ENCODE measurements around the gene KRT15. TPM values are rescaled to one million over a fixed set of nuclear protein-coding genes. Genes with fewer than 3 reads are reported as not detected.
"Not testable (repeated sequence)": the region's sequence is repeated elsewhere in the genome, so short reads cannot be mapped to it uniquely, and the experiment has no call there.

The KRT15 gene
- total RNA-seq, 2 experiments from 2014 or later, result not detected

DNA sequence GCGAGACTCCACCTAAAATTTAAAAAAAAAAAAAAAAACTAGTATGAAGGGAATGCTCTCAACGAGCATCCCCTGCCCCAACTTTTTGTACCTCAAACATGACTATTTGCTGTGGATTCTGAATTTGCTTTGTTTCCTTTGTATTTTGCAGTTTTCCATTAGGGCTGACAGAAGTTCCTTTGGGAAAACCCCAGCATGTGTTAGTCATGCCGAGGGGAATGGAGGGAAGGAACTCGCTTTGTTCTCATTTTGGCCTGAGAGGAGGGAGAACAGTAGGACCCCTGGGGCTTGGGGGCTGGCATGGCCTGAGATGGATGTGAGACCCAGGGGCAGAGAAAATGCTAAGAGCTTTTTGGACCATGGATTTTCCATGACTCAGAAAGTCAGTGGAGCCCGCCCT lies 32.7 kb upstream of the KRT15 start:
- ChIA-PET POLR2A (no interaction called here), CTCF (interaction anchor here (1.1 to 4.0 kb wide), 4 partner anchors 8 to 111 kb away, joined by 3 to 18 read pairs (median 8); no protein-coding TSS in a partner anchor)
- peaks cover 2% of the 10 kb centered on the region for H3K27me3 Mint-ChIP-seq
- H3K4me3 Mint-ChIP-seq, result no peak overlapping the region
- no peaks in the 10 kb centered on the region for H3K36me3 Mint-ChIP-seq (ENCODE audit: low read depth)
- peaks cover 7% of the 10 kb centered on the region for H3K9me3 Mint-ChIP-seq
- H3K27ac Mint-ChIP-seq, result no peak overlapping the region
- no peak for DNase-seq
- peaks cover 19% of the 10 kb centered on the region for H3K4me1 Mint-ChIP-seq

DNA sequence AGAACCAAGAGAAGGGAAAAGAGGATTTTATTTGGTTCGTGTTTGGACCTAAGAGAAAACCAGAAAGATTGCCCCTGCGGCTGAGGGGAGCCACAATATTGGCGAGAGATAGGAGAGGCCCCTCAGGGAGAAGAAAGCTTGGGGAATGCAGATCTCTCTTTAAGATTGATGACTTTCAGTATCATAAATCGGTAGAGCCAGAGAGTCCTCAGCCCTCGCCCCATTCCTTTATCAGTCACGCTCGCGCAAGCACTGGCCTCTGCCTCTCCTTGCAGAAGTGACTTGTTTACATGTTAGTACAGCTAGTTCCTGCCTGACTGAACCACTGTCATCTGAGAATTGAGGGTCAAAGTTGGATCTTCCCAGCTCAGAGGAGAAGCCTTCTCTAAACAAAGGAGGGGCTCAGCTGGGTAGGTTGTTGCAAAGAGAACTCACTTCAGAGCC lies 30.9 kb upstream of the KRT15 start:
- Mint-ChIP-seq H3K9me3 (peaks cover 7% of the 10 kb centered on the region), H3K36me3 (ENCODE audit: low read depth) (no peaks in the 10 kb centered on the region), H3K4me3 (no peak overlapping the region), H3K27ac (no peak overlapping the region), H3K27me3 (peaks cover 2% of the 10 kb centered on the region), H3K4me1 (peaks cover 19% of the 10 kb centered on the region)
- no peak for DNase-seq
- CTCF ChIA-PET, result interaction anchor here (0.6 to 4.3 kb wide), 48 partner anchors 9 to 939 kb away, joined by 3 to 52 read pairs (median 6); partner anchors contain the start of genes KRT15 and KRT33B
- POLR2A ChIA-PET, result no interaction called here

DNA sequence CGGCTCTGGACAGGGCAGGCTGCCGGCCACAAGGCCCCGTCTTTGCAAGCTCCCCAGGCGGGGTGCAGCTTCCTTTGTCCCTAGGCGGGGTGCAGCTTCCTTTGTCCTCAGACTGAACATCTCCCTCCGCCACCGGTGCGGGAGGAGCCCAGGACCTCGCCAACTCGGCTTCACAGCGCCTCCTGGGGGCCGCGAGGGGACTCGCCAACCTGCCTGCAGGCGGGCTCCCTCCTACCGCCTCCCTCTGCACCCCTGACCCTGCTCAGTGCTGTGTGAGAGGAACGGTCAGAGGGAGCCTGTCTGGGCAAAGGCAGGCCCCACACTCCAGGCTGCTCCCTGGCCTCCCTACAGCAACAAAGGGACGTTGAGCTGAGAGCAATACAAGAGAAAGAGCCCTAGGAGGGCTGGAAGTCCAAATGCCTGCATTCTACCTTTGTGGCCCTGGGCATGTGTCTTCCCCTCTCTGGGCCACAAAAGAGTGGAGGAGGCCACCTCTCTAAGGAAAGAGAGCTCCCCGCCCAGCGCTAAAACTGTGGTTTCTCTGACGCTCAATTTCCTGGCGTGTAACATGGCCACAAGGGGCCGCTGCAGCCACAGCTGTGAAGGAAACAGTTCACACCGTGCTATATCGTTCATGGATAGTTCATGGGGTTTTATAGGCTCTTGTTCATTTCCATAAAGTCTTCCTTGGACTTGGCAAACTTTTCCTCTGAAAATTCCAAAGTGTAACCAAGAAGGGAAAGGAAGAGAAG lies 30.3 kb upstream of the KRT15 start:
- peak; percentile 89 for DNase-seq
- Mint-ChIP-seq H3K36me3 (ENCODE audit: low read depth) (no peaks in the 10 kb centered on the region), H3K4me1 (peaks cover 19% of the 10 kb centered on the region), H3K9me3 (peaks cover 7% of the 10 kb centered on the region), H3K27ac (peak overlapping the region; percentile 80), H3K4me3 (peak overlapping the region; percentile 25), H3K27me3 (peaks cover 2% of the 10 kb centered on the region)
- ChIA-PET POLR2A (no interaction called here), CTCF (interaction anchor here (0.6 to 4.3 kb wide), 61 partner anchors 9 to 986 kb away, joined by 3 to 52 read pairs (median 5); partner anchors contain the start of genes KRT15 and KRT33B)

DNA sequence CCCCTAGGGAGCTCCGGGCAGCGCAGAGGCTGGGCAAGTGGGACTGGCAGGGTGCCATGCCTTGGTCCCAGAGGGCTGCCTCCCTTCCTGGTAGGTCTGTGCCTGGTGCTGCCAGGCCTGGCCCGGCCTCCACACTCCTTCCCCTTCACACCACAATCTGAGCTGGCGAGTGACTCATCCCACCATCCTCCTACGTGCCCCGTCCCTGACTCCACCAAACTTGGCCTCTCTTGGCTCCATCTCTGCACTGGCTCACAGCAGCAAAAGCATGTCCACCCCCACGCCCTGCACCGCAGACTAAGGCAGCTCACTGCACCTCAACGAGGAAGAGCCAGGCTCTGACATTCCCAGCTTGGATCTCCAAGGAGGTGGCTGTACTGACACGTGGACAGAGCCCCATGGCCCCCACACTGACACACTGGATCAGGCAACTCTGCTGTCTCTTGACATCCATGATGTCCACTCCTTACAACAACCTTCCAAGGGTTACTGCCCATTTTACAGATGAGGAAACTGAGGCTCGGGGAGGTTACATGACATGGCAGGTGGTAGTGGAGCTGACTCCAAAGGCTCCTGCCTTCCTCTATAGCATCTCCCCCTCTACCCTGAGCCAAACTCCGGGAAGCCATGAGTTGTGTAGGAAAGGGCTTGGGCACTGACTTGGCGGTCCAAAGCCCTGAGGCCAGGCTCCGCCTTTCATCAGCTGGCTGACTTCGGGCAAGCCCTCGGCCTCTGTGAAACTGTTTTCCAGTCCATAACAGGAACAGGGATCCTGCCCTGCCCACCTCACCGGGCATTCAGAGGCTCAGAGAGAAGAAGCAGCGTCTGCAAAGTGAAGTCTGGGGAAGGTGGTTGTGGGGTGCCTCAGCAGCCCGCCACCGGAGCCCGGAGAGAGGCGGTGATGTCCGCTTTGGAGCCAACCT lies 29.5 kb upstream of the KRT15 start:
- CTCF ChIA-PET, result interaction anchor here (0.6 to 4.3 kb wide), 50 partner anchors 8 to 985 kb away, joined by 3 to 52 read pairs (median 5); partner anchors contain the start of genes KRT15 and KRT33B
- H3K27ac Mint-ChIP-seq, result peak overlapping the region; percentile 80

DNA sequence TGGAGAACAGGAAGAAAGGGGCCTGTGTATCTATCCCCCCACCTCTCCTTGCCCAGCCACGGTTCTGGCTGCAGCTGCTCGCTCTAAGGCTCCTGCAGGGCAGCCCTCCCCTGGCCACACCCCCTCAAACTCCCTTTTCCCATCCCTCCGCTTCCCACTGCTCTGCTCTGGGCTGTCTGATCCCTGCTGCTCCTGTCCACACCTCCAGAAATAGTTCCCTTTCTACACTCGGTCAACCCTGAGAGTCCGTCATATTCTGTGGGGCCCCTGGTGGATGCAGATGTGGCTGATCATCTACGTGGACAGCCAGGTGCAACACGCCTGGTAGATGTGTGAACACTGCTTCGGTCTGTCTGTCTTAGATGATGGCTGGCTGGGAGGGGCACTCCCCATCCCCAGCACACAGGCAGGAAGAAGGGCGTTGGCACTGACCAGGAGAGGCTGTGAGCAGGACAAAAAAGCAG lies 28.7 kb upstream of the KRT15 start:
- peaks cover 7% of the 10 kb centered on the region for H3K9me3 Mint-ChIP-seq
- H3K4me3 Mint-ChIP-seq, result no peak overlapping the region
- H3K36me3 Mint-ChIP-seq (ENCODE audit: low read depth), result no peaks in the 10 kb centered on the region
- DNase-seq, result no peak
- peaks cover 19% of the 10 kb centered on the region for H3K4me1 Mint-ChIP-seq
- CTCF ChIA-PET, result interaction anchor here (1.4 to 4.3 kb wide), 8 partner anchors 11 to 637 kb away, joined by 3 to 52 read pairs (median 24); no protein-coding TSS in a partner anchor
- H3K27ac Mint-ChIP-seq, result no peak overlapping the region
- peaks cover 3% of the 10 kb centered on the region for H3K27me3 Mint-ChIP-seq
- POLR2A ChIA-PET, result no interaction called here

More for the DNA sequence above, 29.5 kb upstream of the KRT15 start:
- no peaks in the 10 kb centered on the region for H3K27me3 Mint-ChIP-seq
- DNase-seq, result no peak
- H3K36me3 Mint-ChIP-seq (ENCODE audit: low read depth), result no peaks in the 10 kb centered on the region
- peaks cover 7% of the 10 kb centered on the region for H3K9me3 Mint-ChIP-seq
- POLR2A ChIA-PET, result no interaction called here
- no peak overlapping the region for H3K4me3 Mint-ChIP-seq
- peaks cover 19% of the 10 kb centered on the region for H3K4me1 Mint-ChIP-seq

DNA sequence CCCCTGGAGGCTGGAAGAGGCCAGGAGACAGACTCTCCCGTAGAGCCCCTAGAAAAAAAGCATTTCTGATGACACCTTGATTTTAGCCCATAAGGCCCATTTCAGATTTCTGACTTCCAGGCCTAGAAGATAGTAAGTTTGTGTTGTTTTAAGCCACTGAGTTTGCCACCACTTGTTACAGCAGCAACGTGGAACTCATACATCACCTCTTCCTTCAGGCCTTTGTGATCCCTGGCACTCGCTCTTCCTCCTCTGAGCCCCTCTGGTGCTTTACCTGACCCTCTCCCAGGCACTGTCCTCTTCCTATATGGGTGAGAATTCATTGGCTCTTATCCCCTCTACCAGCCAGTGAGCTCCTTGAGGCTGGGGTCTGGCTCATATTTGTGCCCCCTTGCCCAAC lies 28.1 kb upstream of the KRT15 start:
- DNase-seq, result no peak
- CTCF ChIA-PET, result interaction anchor here (1.4 to 4.3 kb wide), 3 partner anchors 10 to 19 kb away, joined by 3 to 30 read pairs (median 5); no protein-coding TSS in a partner anchor
- Mint-ChIP-seq H3K27me3 (peaks cover 5% of the 10 kb centered on the region), H3K4me3 (no peak overlapping the region), H3K9me3 (peaks cover 7% of the 10 kb centered on the region), H3K4me1 (peaks cover 19% of the 10 kb centered on the region), H3K27ac (no peak overlapping the region), H3K36me3 (ENCODE audit: low read depth) (no peaks in the 10 kb centered on the region)
- POLR2A ChIA-PET, result no interaction called here

DNA sequence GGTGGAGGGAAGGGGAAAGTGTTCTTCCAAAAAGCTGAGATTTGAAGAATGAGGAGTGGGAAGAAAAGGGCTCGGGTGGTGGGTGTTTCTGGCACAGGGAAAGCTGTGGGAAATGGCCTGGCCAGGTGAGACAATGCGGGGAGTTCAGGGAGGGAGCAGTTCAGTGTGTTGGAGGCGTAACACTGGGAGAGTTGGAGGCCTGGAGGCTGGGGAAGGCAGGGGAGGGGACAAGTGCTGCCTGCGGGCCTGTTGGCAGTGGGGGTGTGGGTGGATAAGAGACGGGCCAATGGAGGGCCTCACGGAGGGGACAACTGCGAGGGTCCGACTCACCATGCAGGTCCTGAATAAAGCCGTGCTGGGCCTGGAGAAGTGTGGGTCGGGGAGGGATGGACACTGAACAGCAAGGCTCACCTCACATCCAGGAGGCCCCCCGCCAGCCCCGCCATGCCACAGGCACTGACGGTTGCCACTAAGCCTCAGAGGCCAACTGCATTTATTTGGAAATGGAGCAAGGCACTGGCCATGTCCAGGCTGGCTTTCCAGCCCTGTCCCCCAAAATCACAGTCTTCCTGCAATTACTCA lies 27.2 kb upstream of the KRT15 start:
- no peak for DNase-seq
- POLR2A ChIA-PET, result no interaction called here
- Mint-ChIP-seq H3K27ac (no peak overlapping the region), H3K36me3 (ENCODE audit: low read depth) (no peaks in the 10 kb centered on the region), H3K4me1 (peaks cover 19% of the 10 kb centered on the region), H3K4me3 (no peak overlapping the region), H3K9me3 (peaks cover 7% of the 10 kb centered on the region), H3K27me3 (peaks cover 5% of the 10 kb centered on the region)
- CTCF ChIA-PET, result interaction anchor here (1.3 to 1.4 kb wide), 2 partner anchors 12 to 120 kb away, joined by 5 to 6 read pairs; no protein-coding TSS in a partner anchor

DNA sequence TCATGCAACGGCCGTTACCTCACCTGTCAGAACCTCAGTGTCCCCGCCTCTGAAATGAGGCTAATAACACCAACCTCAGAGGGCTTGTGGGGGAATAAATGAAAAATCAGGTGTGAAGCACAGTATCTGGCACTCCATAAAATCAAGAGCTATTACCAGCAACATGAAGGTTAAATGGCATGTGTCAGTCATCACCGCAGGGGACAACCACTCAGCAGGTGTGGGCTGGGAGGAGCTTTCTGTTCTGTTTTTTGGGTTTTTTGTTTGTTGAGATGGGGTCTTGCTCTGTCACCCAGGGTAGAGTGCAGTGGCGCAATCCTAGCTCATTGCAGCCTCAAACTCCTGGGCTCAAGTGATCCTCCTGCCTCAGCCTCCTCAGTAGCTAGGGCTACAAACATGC lies 26.2 kb upstream of the KRT15 start:
- no peak overlapping the region for H3K27ac Mint-ChIP-seq
- H3K9me3 Mint-ChIP-seq, result peaks cover 7% of the 10 kb centered on the region
- ChIA-PET CTCF (interaction anchor here (0.8 to 1.3 kb wide), 2 partner anchors 10 to 121 kb away, joined by 4 to 6 read pairs; no protein-coding TSS in a partner anchor), POLR2A (interaction anchor here (0.5 to 0.7 kb wide), 2 partner anchors 14 to 624 kb away, joined by 3 read pairs; no protein-coding TSS in a partner anchor)
- H3K4me3 Mint-ChIP-seq, result no peak overlapping the region
- DNase-seq, result no peak
- H3K4me1 Mint-ChIP-seq, result peaks cover 19% of the 10 kb centered on the region
- H3K27me3 Mint-ChIP-seq, result peaks cover 5% of the 10 kb centered on the region
- no peaks in the 10 kb centered on the region for H3K36me3 Mint-ChIP-seq (ENCODE audit: low read depth)

DNA sequence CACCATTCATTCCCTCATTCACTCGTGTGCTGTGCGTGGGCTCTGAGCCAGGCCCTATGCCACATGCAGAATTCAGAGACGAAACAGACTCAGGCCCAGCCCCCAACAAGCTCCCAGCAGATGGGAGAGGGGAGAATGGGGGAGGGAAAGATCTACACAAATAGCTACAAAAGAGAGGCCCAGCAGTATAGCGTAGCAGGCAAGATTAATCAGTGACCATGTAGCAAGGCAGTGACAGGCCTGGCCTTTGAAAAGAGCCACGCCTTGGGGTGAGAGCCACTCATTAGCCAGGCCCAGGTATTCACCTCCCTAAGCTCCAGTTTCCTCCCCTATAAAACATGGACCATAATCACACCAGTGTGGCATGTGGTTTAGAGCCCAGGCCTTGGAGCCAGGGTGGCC lies 25.8 kb upstream of the KRT15 start:
- H3K36me3 Mint-ChIP-seq (ENCODE audit: low read depth), result no peaks in the 10 kb centered on the region
- peaks cover 18% of the 10 kb centered on the region for H3K4me1 Mint-ChIP-seq
- ChIA-PET POLR2A (no interaction called here), CTCF (interaction anchor here (0.8 to 1.3 kb wide), 2 partner anchors 10 to 121 kb away, joined by 4 to 6 read pairs; no protein-coding TSS in a partner anchor)
- H3K9me3 Mint-ChIP-seq, result peaks cover 7% of the 10 kb centered on the region
- no peak overlapping the region for H3K4me3 Mint-ChIP-seq
- H3K27me3 Mint-ChIP-seq, result peaks cover 5% of the 10 kb centered on the region
- H3K27ac Mint-ChIP-seq, result no peak overlapping the region
- DNase-seq, result no peak

DNA sequence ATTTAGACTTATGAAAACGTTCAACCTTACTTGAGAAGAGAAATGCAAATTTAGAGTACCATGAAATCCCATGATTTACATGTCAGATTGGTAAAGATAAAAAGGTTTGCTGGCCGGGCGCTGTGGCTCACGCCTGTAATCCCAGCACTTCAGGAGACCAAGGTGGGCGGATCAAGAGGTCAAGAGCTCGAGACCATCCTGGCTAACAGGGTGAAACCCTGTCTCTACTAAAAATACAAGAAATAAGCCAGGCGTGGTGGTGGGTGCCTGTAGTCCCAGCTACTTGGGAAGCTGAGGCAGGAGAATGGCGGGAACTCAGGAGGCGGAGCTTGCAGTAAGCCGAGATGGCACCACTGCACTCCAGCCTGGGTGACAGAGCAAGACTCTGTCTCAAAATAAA lies 24.1 kb upstream of the KRT15 start:
- CTCF ChIA-PET, result interaction anchor here (1.2 to 1.6 kb wide), 3 partner anchors 9 to 120 kb away, joined by 3 to 4 read pairs (median 3); no protein-coding TSS in a partner anchor
- H3K27ac Mint-ChIP-seq; H3K27me3 Mint-ChIP-seq; H3K4me3 Mint-ChIP-seq; H3K4me1 Mint-ChIP-seq; H3K9me3 Mint-ChIP-seq; POLR2A ChIA-PET; DNase-seq; H3K36me3 Mint-ChIP-seq (ENCODE audit: low read depth): not testable (repeated sequence)

DNA sequence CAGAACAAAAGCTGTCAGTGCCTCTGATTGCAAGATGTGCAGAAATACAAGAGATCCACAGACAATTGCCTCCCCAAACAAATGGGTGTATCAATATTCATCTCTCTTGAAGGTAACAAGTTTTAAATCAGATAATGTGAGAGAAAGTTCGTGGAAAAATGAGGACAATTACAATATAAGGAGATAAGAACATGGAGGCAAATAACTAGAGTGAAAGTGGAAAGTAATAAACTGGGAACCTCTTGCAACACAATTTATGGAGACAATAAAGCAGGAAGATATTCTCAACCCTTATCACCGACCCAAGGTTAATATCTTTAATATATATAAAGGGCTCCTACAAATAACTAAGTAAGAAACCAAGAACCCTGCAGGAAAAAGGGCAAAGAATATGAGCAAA lies 23.7 kb upstream of the KRT15 start:
- DNase-seq, result no peak
- Mint-ChIP-seq H3K27ac (no peak overlapping the region), H3K27me3 (peaks cover 6% of the 10 kb centered on the region), H3K4me3 (no peak overlapping the region), H3K36me3 (ENCODE audit: low read depth) (no peaks in the 10 kb centered on the region), H3K4me1 (no peaks in the 10 kb centered on the region), H3K9me3 (peaks cover 5% of the 10 kb centered on the region)
- ChIA-PET CTCF (interaction anchor here (1.2 to 1.6 kb wide), 3 partner anchors 9 to 120 kb away, joined by 3 to 4 read pairs (median 3); no protein-coding TSS in a partner anchor), POLR2A (no interaction called here)

Measured in activated CD4-positive, alpha-beta T cell treated with anti-CD3 and anti-CD28 coated beads, Interleukin-2, amount 10 ng/mL, durations not matched to agents 7 days and 5 days (primary cell).